GM21737 (cell line): Measurements from ENCODE around the gene EPHA4.

Experiments used
- ATAC-seq: cut with Tn5 transposase; IDR thresholded peaks from one replicate; pipeline ENCODE4 v1.9.1; 2021; ENCODE audit warnings: mild to moderate bottlenecking, moderate library complexity; ENCODE audit not compliant: unreplicated experiment

EPHA4 gene

GRCh38 chr2:221447310-221447709, 124.8 kb downstream of the EPHA4 start:
- no peak for ATAC-seq

- ATAC-seq = no peak
Observed at GRCh38 chr2:221446140-221446539, 126.0 kb downstream of the EPHA4 start.

GRCh38 chr2:221444106-221444505, 128.0 kb downstream of the EPHA4 start:
- no peak for ATAC-seq

- no peak for ATAC-seq
Observed at GRCh38 chr2:221443645-221444044, 128.5 kb downstream of the EPHA4 start.

GRCh38 chr2:221442128-221442527, 130.0 kb downstream of the EPHA4 start:
- ATAC-seq = no peak

- no peak for ATAC-seq
Observed at GRCh38 chr2:221439761-221440479, 132.2 kb downstream of the EPHA4 start.

GRCh38 chr2:221437056-221437455, 135.0 kb downstream of the EPHA4 start:
- no peak for ATAC-seq

GRCh38 chr2:221435171-221435570, 136.9 kb downstream of the EPHA4 start:
- ATAC-seq = no peak

- no peak for ATAC-seq
Observed at GRCh38 chr2:221434142-221434541, 138.0 kb downstream of the EPHA4 start.

- ATAC-seq = no peak
Observed at GRCh38 chr2:221431477-221431876, 140.6 kb downstream of the EPHA4 start.

GRCh38 chr2:221429741-221430491, 142.2 kb downstream of the EPHA4 start:
- ATAC-seq = no peak

- ATAC-seq = no peak
Observed at GRCh38 chr2:221428896-221429295, 143.2 kb downstream of the EPHA4 start.

GRCh38 chr2:221426929-221427328, 145.2 kb downstream of the EPHA4 start:
- no peak for ATAC-seq

GRCh38 chr2:221425891-221426290, 146.2 kb downstream of the EPHA4 start:
- ATAC-seq = no peak

- no peak for ATAC-seq
Observed at GRCh38 chr2:221425353-221425752, 146.8 kb downstream of the EPHA4 start.

- ATAC-seq = no peak
Observed at GRCh38 chr2:221423210-221423804, 148.8 kb downstream of the EPHA4 start.

- ATAC-seq = no peak
Observed at GRCh38 chr2:221422516-221423209, 149.4 kb downstream of the EPHA4 start.

- no peak for ATAC-seq
Observed at GRCh38 chr2:221420245-221420644, 151.9 kb downstream of the EPHA4 start.

GRCh38 chr2:221415789-221416188, 156.3 kb downstream of the EPHA4 start:
- no peak for ATAC-seq

- no peak for ATAC-seq
Observed at GRCh38 chr2:221412978-221413377, 159.1 kb downstream of the EPHA4 start.

- no peak for ATAC-seq
Observed at GRCh38 chr2:221410487-221410886, 161.6 kb downstream of the EPHA4 start.
